Prostate gland (tissue), 2 donors: ENCODE results near the gene UQCRC1.

ENCODE experiments used
- CTCF ChIP-seq, 4 experiments: fragments of 200-600 bp in 2 of 4; fragments of 450-650 bp in 2 of 4; sonication (generic) in 2 of 4; IDR thresholded peaks; 1 replicate in 3 of 4; 2 replicates in 1 of 4; pipeline ENCODE4 v1.5.1; 2016 to 2019; ENCODE audit warnings: antibody characterized with exemption in 4 of 4, mild to moderate bottlenecking in 2 of 4, moderate library complexity in 2 of 4
- POLR2A ChIP-seq: fragments of 450-650 bp; IDR thresholded peaks from one replicate; pipeline ENCODE4 v1.6.1; 2016; ENCODE audit warnings: antibody characterized with exemption, mild to moderate bottlenecking
- POLR2AphosphoS5 ChIP-seq: sonication (generic); formaldehyde crosslinking; IDR thresholded peaks from one replicate; pipeline ENCODE4 v1.6.1; 2017; ENCODE audit warnings: antibody characterized with exemption

DNA sequence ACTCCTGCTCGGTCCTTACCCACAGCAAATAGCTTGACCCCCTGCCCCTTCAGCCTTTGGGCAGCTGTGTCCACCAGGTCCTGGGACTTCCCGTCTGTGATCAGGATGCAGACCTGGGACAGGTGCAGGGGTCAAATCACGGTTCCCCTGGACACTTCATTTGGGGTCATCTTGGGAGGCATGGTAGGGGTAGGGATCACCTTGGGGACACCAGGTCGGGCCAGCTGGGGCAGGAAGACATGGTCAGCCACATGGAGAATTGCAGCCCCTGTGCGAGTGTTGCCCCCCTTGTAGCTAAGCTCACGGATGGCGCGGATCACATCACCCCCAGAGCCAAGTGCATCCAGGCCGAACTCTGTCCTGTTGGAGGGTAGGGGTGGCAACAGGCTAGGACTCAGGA, 16.1 kb downstream of the UQCRC1 start:
- no peak for TF ChIP-seq CTCF (IDR thresholded peaks at IDR 0.05)
- TF ChIP-seq POLR2A: no peak
- TF ChIP-seq POLR2AphosphoS5: no peak
